Astrocyte (in vitro differentiated cells and primary cell): ENCODE results near the gene CCDC57.

ENCODE experiments used
- CTCF ChIP-seq: IDR thresholded peaks from 2 replicates; pipeline ENCODE4 v1.5.1; 2011; ENCODE audit warnings: low read depth, mild to moderate bottlenecking, inconsistent platforms, low read length, moderate library complexity; ENCODE audit not compliant: insufficient read depth
- EZH2 ChIP-seq: IDR thresholded peaks from 2 replicates; pipeline ENCODE4 v1.6.1; 2012; ENCODE audit warnings: mild to moderate bottlenecking, low read length, inconsistent platforms; ENCODE audit not compliant: insufficient read depth

- no peak for TF ChIP-seq EZH2
- TF ChIP-seq CTCF, result no peak
Observed at GRCh38 chr17:82247856-82248671, 35.4 kb upstream of the CCDC57 start.
